GM12874 (cell line): ENCODE data around the gene USP30.

Source experiments
- TF ChIP-seq, protein P1 (sequence below): IDR thresholded peaks from 2 replicates; pipeline ENCODE4 v1.5.1; 2011; ENCODE audit warnings: low read depth, mild to moderate bottlenecking, control low read depth, low read length, moderate library complexity; ENCODE audit not compliant: insufficient read depth

The USP30 gene

DNA sequence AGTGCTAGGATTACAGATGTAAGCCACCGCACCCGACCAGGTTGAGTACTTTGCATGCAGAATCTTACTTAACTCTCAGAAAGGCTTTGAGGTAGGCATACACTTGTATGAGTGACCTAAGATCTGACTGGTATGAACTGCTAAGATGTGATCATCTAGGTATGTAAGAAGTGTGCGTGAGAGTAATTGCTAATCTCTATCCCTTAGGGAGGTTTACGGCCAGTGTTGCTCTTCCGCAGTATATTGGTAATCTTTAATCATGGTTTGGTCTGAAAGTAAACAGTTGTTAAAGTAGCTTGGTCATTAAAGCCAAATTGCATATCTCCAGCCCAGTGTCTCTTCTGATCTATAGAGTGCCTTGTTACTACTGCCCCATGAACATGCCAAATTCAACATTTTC is 52.8 kb downstream of the USP30 start:
- TF ChIP-seq, protein P1, sequence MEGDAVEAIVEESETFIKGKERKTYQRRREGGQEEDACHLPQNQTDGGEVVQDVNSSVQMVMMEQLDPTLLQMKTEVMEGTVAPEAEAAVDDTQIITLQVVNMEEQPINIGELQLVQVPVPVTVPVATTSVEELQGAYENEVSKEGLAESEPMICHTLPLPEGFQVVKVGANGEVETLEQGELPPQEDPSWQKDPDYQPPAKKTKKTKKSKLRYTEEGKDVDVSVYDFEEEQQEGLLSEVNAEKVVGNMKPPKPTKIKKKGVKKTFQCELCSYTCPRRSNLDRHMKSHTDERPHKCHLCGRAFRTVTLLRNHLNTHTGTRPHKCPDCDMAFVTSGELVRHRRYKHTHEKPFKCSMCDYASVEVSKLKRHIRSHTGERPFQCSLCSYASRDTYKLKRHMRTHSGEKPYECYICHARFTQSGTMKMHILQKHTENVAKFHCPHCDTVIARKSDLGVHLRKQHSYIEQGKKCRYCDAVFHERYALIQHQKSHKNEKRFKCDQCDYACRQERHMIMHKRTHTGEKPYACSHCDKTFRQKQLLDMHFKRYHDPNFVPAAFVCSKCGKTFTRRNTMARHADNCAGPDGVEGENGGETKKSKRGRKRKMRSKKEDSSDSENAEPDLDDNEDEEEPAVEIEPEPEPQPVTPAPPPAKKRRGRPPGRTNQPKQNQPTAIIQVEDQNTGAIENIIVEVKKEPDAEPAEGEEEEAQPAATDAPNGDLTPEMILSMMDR: no peak

DNA sequence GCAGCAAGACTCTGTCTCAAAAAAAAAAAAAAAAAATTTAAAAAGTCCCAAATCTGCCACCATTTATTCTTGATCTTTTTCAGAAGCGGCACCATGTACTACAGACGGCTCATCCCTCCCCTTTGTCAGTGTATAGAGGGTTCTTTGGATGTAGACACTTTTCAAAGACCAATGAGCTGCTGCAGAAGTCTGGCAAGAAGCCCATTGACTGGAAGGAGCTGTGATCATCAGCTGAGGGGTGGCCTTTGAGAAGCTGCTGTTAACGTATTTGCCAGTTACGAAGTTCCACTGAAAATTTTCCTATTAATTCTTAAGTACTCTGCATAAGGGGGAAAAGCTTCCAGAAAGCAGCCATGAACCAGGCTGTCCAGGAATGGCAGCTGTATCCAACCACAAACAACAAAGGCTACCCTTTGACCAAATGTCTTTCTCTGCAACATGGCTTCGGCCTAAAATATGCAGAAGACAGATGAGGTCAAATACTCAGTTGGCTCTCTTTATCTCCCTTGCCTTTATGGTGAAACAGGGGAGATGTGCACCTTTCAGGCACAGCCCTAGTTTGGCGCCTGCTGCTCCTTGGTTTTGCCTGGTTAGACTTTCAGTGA is 57.5 kb downstream of the USP30 start:
- TF ChIP-seq, protein P1: no peak

DNA sequence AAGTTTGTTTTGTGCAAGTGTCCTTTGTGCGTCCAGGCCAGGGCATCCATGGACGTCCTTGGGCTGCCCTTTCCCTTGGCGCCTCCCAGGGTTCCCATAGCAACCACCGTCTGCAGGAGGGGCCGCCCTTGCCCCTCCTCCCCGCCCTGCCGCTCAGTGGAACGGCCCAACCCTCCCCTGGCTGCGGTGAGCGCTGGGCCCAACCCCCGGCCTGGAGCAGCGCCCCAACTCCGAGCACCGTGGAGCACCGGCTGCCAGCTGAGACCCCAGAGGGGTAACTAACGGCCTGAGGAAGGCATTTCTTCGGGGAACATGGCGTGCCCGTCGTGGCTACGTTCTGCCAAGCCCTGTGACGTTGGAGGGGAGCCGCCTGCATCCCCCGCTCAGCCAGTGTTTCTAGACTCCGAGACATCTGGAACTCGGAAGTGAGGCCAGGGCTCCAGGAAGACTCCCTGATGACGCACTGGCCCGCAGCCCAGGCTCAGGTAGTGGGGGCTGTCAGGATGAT is 58.7 kb downstream of the USP30 start:
- TF ChIP-seq, protein P1: no peak

DNA sequence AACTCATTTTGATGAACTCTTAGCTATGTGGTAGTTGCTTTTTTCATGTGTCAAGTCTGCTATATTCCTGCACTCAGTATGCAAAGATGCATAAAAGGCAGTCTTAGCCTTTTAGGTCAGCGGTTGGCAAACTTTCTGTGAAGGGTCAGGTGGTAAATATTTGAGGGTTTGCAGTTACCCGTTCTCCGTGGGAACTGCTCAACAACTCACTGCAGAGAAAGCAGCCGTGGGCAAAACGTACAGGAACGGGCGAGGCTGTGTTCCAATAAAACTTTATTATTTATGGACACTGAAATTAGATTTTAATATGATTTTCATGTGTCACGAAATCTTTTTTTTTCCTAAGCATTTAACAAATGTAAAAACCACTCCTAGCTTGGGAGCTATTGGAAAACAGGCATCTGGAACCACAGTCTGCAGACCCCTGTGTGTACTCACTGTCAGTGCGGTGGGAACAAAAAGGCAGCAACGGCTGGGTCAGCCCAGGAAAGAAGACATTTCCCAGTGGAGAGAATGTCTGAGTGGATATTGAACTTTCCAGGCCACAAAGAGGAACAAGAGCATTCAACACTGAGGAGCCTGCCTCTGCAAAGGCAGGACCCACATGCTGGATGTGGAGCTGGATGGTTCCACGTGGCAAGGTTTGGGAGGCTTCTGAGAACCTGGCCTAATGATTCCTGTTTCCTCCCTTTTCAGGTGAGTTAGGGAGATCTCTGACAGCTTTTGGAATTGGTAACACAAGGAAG is 60.5 kb downstream of the USP30 start:
- TF ChIP-seq, protein P1: no peak

DNA sequence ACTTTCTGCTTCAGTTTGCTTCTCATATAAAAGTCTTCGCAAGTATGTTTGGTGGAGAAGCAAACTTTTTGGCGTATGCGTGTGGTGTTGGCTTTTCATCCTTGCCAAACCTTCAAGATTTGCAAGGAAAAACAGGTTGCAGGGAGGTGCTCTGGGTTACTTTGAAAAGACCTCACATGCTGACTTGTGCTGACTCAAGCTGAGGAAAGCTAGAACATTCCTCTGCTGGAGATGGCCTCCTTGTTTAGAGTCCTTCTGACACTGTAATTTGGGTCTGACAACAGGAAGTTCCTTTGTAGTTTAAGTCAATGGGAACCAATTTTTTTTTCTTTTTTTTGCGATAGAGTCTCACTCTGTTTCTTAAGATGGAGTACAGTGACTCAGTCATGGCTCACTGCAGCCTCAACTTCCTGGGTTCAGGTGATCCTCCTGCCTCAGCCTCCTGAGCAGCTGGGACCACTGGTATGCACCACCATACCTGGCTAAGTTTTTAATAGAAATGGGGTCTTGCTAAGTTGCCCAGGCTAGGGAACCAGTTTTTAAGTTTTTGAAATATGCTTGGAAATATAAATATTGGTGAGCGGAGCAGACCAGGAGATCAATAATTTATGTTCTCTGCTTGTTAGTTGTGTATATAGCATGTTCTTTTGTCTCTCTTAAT is 61.4 kb downstream of the USP30 start:
- TF ChIP-seq, protein P1: no peak

DNA sequence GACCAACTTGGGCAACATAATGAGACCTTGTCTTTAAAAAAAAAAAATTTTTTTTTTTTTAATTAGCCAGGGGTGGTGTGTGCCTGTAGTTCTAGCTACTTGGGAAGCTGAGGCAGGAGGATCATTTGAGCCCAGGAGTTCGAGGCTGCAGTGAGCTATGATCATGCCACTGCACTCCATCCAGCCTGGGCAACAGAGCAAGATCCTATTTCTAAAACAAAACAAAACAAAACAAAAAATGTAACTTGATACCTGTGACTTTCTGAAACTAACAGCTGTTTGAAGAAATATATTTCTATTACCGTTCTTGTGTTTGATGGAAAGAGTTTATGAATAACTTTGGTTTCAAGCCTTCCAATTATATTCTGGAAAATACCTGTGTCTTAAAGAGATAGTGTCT is 62.3 kb downstream of the USP30 start:
- TF ChIP-seq, protein P1: no peak

DNA sequence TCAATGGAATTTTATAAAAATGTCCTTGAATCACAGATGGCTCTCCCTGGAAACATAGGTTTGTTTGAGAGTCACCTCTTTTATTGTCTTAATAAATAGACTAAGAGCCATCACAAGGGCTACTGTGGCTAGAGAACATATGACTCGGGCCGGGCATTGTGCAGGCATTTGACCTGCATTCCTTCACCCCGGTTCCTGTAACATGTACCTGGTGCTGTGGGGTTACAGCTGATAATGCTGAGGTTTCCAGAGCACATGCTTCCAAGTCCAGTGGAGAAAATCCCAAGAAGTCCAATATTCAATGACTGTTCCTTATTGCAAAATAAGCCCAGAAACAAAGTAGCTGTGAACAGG is 63.0 kb downstream of the USP30 start:
- TF ChIP-seq, protein P1: no peak
